ENCODE data around the gene DOK5. TPM values are rescaled to one million over a fixed set of nuclear protein-coding genes. Genes with fewer than 3 reads are reported as not detected.

DOK5 gene
- 16.9 TPM for total RNA-seq

GRCh38 chr20:54475334-54476168 lies at the start of gene DOK5:
Gene DOK5, plus strand, starts transcription at chr20:54475593. Its CDS starts 354 bp downstream, at chr20:54475947.

